IPS-NIHi7 (cell line): Measurements from ENCODE around the gene TMEM269.

ENCODE experiments used
- DNase-seq: peaks from one replicate; pipeline ENCODE4 v3.0.0; 2012; ENCODE audit warnings: mixed read lengths; ENCODE audit errors: extremely low spot score

TMEM269 gene

DNA sequence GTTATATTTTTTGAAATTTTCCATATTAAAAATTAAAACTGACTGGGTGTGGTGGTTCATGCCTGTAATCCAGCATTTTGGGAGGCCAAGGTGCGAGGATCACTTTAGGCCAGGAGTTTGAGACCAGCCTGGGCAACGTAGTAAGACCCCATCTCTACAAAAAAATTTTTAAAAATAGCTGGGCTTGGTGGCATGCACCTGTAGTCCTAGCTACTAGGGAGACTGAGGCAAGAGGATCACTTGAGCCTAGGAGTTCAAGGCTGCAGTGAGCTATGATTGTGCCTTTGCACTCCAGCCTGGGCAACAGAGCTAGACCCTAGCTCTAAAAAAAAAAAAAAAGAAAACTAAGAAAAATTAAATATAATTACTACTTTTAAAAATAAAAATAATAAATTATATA is 36.9 kb downstream of the TMEM269 start:
- no peak for DNase-seq

DNA sequence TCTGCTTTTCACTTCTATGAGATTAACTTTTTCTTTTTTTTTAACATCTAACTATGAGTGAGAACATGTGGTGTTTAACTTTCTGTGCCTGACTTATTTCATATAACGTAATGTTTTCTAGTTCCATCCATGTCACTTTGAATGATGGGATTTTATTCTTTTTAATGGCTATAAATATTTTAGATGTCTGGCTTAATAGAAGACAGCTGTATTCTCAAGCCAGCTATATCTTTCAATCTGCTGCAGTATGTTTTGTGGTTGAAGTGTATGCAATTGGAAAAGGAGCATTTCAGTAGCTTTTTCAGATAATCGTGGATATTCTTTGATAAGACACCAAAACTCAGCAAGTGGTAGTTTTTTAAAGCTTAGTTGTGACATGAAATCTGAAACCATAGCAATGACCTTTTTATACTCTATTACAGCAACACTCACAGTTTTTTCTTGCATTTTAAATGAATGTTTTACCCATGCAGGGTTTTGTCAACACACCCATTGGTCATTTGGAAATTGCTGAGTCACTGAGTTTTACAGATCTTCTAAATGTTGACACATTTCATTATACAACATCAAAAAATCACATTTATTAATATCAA is 38.1 kb downstream of the TMEM269 start:
- DNase-seq, result no peak

DNA sequence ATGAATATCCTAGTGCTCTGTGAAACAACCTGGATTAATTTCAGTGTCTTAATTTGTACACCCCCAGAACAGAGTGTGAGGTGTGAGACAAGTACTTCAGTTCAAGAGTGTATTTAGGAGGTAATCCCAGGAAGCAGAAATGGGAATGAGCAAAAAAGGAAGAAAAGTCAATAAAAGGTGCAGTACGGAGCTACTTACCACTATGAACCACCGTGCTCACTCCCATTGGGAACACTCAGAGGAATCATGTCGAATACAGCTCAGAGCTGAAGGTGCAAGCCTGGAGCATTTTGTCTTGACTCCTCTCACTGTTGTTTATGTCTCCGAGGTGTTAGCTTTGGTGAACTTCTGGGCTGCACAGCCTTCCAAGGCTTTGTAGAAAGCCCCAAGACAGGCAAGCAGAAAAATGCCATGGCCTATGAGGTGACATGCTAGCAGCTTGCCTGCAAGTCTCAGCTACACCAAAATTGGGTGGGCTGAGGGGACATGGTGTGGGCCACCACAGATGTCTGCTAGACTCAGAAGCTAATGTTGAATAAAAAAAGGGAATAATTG is 39.8 kb downstream of the TMEM269 start:
- no peak for DNase-seq

DNA sequence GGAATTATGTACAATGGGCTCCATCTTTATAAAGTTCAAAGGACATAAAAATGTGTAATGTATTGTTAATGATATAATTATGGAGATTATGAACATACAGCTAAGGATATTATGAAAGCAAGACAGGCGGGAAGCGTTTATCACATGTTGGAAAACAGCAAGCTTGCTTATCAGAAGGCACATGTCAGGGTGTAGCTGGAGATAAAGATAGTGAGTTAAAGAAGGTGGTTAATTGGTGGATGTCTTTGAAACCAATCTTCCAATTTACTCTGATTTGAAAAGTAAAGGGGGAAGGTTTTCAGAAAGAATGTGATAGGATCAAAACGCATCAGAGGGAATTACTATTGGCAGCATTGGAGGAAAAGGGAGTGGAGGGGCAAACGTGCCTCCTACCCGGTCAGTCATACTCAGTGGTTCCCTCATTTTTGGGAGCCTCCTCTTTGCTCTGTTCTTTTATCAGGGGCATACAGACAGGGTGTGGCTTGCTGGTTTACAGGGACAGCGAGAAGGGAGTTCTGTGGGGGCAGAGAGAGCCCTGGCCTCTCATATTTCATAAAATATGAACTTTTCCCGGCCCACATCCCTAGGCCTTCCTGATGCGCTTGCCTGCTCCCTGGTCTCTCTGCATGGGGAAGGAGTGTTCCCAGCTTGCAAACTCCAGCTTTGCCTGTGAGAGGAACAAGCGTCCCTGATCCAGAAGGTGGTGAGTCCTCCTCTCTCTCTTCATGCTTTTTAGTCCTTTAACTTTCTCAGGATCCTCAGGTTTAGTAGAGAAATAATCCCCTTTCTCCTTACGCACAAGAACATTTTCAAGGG is 40.5 kb downstream of the TMEM269 start:
- DNase-seq, result no peak

DNA sequence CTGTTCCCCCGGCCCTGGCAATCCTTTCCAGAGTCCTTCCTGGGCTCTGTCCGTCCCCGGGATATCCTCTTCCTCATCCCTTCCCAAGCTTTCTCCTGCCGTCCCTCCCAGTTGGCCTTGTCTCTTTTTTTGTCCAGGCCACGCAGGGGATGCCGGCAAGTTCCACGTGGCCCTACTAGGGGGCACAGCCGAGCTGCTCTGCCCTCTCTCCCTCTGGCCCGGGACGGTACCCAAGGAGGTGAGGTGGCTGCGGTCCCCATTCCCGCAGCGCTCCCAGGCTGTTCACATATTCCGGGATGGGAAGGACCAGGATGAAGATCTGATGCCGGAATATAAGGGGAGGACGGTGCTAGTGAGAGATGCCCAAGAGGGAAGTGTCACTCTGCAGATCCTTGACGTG is 45.8 kb downstream of the TMEM269 start:
- peak; percentile 28 for DNase-seq

DNA sequence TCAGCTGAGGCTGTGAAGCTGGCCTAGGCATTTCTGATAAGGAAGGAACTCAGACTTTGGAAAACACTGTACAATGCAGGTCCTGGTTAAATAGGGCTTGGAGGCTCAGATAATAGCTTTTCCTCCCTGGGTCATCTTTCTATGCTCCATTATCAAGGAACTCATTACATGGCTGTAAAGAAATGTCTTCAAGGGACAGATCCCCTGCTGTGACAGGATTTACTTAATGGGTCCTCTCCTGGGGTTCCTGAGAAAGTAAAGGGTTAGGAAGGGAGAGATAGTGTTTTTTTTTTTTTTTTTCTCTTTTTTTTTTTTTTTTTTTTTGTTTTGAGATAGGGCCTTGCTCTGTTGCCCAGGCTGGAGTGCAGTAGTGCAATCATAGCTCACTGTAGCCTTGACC is 46.5 kb downstream of the TMEM269 start:
- DNase-seq, result no peak

DNA sequence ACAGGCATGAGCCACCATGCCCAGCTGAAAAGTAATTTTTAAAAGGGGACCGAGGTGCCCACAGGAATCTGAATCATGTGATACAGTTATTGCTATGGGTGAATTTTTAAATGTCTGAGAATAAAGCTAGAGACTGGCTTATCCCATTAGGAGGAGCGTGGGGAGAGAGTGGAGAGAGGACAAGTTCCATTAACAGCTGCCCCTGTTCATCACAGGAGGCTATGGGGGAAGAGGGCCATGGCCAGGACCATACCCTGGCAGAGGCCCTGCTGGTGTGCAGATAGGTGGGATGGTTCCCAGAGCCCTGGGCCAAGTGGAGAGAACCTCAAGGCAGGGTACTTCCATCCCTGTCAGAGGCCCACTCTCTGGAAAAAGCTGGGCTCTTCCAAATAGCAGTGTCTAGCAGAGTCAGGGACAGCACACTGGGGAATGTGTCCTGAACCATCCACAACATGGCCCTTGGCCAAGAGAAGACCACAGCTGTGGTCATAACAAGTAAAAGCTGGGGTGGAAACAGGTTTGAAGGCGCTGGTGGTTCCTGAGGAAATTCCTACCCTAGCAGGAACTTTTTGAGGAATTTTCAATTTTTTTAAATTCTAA is 48.0 kb downstream of the TMEM269 start:
- no peak for DNase-seq

DNA sequence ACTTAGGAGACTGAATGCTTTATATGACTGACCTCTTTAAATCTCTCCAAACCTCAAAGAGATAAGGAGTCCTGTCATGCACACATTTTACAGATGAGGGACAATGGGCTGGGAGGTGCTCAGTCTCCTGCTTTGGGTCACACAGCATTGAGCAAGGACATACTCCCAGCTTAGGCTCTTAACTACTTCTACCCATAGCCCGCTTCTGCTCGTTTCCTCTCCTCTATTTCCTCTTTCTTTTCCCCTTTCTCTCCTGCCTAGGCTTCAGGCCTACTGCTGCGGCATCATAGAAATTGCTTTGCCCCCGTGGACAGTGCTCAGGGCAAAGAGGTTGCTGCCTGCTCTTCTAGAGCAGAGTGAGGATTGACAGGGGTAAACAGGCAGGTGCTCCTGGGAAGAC is 49.2 kb downstream of the TMEM269 start:
- DNase-seq, result no peak

DNA sequence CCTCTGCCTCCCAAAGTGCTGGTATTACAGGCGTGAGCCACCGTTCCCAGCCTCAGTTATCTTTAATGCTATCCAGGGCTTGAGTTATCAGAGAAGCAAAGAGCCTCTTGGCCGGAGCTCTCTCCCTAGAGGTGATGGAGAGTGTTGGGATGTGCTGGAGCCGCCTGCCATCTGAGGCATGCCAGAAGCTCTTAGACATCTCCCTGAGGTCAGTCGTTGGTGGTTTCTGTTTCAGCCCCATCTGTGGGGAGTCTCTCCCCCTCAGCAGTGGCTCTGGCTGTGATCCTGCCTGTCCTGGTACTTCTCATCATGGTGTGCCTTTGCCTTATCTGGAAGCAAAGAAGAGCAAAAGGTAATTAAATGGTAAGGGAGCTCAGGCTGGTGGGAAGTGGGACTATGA is 50.0 kb downstream of the TMEM269 start:
- no peak for DNase-seq

DNA sequence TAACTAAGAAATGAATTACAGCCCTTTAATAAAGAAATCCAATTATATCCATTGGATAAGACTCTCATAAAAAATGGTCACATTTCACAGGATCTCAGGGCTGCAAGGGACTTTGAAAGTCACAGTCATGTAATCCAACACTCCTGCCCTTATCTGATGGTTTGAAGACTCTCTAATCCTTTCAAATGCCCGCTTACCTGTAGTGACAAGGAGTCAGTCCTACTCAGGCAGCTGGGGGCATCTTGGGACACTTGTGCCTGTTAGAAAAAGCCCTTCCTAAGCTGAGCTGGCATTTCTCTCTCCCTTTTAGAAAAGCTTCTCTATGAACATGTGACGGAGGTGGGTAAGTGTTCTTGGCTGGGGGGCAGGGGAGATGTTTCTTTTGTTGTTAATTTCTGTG is 50.6 kb downstream of the TMEM269 start:
- DNase-seq, result no peak

DNA sequence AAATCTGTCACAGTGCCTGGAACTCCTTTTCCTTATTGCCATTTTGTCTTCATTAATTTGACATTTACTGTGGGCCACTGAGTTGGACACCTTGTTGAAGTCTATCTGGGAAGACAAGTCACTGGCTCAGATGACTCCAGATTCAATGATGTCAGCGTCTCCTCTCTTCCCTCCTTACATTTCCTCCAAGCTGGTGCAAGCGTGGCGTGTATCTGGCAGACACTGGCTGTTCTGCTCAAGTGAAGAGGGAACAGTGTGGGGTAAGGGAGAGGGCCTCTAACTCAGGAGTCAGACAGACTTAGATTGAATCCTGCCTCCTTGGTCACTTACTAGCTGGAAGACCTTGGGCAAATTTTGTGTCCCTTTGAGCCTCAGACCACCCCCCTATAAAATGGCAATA is 52.9 kb downstream of the TMEM269 start:
- no peak for DNase-seq

DNA sequence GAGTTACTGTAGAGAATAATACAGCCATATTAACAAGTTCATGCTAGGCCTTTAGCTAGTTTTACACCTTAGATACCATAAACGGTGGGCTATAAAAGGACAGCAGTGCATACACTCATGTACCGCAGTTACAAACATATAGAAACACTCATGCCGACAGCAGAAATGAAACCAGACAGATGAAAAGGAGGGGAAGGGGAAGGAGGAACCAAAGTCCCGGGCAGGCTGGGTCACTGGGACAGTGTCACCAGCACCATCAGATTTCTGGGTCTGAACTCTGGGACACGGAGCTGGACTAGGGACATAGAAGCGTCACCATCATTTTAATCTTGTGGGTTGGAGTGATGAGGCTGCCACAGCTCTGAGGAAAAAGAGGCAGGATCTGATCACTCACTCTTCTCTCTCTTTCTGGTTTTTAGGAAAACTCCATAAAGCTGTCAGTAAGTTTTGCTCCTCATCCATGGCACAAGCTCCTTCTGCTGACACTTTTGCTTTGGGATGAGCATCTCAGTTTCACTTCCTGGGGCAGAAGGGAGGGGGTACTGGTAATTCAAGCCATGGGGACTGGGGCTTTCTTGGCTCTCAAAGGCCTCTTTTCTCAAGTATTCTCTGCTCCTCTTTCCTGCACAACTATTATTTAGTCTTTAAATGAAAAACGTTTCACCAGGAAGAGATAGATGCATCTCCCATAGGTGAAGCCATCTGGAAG is 53.8 kb downstream of the TMEM269 start:
- DNase-seq, result no peak

DNA sequence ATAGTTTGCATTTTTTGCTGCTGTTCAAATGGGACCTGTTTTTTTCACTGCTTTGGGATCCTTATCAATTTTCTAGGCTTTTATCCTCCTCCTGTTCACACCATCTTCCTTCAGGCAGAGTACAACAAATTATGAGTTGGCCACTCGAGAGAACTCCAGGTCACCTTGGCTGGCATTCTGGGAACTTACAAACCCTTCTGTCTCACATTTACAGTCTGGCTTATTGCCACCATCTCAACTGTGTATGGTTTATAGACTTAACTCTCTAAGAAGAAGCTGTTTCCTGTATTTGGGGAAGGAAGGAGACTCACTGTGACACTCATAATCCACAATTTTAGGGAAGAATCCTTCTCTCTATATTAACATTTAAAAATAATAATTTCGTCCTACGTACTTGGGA is 56.2 kb downstream of the TMEM269 start:
- DNase-seq, result no peak

DNA sequence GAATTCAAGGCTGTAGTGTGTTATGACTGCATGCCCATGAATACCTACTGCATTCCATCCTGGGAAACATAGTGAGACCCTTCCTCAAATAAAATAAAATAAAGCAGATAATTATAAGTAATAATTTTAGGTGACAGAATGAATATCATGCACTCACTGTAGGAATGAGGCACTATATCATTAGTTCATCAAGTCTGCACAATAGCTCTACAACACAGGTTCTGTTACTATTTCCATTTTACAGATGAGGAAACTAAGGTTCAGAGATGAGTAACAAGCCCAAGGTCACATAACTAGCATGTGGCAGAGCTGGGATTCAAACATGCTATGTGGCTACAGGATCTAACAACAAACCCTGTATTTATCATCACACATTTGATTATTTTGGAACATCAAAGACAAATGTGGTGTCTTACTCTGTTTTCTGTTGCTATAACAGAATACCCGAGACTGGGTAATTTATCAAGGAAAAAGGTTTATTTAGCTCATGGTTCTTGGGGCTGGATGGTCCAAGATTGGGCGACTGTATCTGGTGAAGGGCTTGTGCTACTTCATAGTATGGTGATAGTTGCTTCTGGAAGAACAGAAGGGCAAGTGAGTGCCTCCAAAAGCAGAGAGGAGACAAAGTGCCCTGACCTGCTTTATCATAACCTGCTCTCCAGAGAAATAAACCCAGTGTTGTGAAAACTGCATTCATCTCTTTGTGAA is 56.8 kb downstream of the TMEM269 start:
- DNase-seq, result no peak

DNA sequence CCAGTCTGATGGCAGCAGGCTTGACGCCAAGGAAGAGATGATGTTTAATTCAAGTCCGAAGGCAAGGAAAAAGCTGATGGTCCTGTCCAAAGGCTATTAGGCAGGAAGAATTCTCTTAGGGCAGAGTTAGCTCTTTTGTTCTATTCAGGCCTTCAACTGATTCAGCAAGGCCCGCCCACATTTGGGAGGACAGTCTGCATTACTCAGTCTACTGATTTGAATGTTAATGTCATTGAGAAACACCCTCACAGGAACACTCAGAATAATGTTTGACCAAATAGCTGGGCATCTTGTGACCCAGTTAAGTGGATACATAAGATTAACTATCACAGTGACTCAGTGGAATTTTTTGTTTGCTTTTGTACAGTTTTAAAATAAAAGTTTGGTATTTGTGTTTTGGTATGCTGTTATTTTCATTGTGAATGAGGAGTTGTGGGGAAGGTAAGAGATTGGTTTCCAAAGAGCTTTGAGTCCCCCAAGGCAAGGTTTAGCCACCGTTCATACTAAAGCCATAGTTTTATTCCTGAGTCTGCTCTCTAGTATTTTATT is 59.9 kb downstream of the TMEM269 start:
- DNase-seq, result no peak

DNA sequence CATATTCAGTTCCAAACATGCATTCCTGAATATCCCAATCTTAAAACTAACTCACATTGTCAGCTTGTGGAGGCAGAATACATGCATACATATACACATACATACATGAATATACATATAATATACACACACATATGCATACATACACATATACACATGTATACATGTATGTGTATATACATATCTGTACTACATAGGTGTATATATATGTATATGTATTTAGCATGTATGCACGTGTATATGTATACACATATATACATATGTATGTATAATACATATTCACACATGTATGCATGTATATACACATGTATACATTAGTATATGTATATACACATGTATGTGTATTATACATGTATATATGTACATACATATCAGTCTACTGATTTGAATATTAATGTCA is 60.4 kb downstream of the TMEM269 start:
- DNase-seq, result no peak

DNA sequence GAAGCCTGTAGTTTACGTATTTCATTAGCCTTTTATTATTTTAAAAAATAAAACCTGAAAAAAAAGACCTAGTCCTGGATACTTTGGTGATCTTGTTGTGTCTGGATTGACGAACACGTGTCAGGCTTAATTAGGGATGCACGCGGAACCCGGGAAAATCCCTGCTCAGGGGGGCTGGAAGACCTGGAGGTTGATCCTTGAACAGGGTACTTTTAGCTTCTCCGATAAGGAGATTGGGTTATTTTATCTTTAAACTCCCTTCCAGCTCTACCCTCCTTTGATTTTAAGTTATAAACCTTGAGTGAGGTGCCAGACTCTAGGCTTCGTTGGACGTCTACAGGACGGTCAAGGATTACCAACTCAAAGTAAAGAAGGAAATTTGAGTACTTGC is 61.1 kb downstream of the TMEM269 start:
- no peak for DNase-seq

DNA sequence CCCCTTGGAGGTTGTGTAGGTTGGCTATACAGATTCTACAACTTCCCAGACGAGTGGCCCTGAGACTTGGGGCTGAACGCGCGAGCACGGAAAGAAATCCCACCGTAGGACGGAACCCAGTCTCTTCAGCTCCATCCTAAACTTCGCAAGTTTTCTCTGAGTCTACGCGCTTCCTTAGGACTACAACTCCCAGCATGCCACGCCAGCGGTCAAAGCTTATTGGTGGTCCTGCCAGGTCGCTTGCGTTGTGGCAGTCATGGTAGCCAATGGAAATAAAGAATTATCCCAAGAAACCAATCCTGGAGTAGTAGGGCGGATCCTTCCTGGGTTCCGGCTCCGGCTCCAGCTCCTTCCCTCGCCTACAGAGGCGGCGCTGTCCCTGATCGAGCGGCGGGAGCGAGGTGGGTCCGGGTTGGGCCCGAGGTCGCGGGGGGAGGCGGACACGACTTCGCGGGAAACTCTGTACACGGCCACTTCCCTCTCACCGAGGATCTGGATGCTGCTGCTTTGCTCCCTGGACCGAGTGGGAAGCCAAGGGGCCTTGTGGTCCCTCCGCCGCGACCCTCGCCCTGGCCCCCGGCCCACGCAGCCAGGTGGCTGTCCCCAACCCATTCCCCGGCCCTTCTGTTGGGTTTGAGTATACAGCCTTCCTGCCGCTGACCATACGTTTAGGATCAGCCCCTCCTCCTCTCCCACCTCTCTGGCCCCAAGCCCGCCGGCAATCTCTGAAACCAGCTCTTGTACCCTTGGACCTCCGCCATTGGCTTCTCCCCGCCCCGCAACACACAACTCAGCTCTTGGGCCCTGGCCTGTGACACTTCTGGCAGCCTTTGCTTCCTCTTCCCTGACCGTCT is 61.7 kb downstream of the TMEM269 start, which contains the start of gene ZNF691:
TSS of gene ZNF691 (plus strand) at position 357 of the 854 bp plus-strand sequence. CDS start 3,046 bp downstream, outside the sequence.
- peak; percentile 99 for DNase-seq

DNA sequence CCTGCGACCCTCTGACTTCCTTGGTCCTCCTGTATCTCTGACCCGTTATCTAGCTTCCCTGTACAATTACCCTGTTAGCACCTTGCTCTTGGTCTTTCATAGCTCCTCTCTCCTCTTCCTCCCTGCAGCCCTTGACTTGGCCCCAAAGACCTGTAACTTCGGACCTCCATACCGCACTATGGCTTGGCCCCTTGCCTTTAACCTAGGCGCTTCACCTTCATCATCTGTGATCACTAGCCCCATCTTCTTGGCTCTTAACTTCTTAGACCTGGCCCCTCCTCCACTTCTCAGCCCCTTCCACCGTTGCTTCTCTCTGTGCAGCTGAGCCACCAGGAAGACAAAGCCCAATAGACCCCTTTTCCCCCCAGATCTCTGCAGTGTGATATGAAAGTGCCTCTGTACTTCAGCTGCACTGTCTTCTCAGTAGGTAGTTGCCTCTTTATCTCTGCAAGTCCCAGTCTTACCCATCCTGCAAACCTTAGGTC is 62.4 kb downstream of the TMEM269 start:
- DNase-seq, result no peak
